ENCODE data around the gene CTU1.

The CTU1 gene

DNA sequence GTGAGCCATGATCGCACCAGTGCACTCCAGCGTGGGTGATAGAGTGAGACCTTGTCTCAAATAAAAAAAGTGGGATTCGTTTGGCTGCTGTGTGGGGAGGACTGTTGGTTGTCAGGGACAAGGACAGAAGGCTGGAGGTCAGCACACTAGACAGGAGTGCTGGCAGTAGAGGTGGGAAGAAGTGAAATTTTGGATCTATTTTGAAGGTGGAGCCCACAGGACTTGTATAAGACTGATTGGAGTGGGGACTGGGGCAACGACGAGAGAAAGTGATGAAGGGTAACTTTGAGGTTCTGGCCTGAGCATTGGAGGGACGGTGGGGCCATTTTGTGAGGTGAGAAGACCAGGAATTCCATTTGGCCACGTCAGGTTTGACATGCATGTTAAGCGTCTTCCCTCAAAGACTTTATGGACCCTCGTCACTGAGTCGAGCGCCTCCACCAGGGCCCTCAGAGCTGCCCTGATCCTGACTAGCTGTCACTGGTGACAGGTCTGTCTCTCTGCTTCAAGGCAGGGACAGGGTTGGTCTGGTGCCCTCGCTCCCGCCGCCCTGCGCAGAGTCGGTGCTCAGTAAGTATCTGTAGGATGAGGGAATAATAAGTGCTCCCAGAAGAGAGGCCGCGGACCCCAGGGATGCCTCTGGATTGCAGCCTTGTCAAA is 673 bp downstream of the CTU1 start:
- Histone ChIP-seq H3K4ac (ENCODE audit: low read length) (no peak overlapping the region), H2BK5ac (ENCODE audit: low read length) (no peak overlapping the region), H3K4me1 (ENCODE audit: control insufficient read depth in 2 of 2, insufficient read depth in 1 of 2, low read depth in 1 of 2, low read length in 2 of 2) (peaks cover 0 to 9% of the 10 kb centered on the region in 2 donors), H3K18ac (ENCODE audit: low read length) (no peak overlapping the region), H3K14ac (ENCODE audit: low read length) (no peak overlapping the region), H2BK12ac (ENCODE audit: low read length) (no peak overlapping the region), H2AFZ (ENCODE audit: low read length) (peak overlapping the region; percentile 80), H2BK15ac (ENCODE audit: low read length) (no peak overlapping the region), H3K9ac (ENCODE audit: low read depth, low read length, poor library complexity) (peak overlapping the region; percentile 88), H3K36me3 (replicated peaks in 1 of 2; ENCODE audit: control insufficient read depth in 2 of 2, insufficient read depth in 2 of 2, low read length in 2 of 2) (peaks cover 2 to 21% of the 10 kb centered on the region in 2 donors), H2AK5ac (ENCODE audit: low read depth, low read length) (no peak overlapping the region), H3K23ac (ENCODE audit: low read depth, low read length, poor library complexity) (peak overlapping the region; percentile 25), H4K91ac (ENCODE audit: low read depth, low read length, poor library complexity) (no peak overlapping the region), H3K4me3 (ENCODE audit: low read length in 2 of 2) (peak overlapping the region; percentile 58 to 90), H3K27me3 (ENCODE audit: control insufficient read depth in 3 of 3, insufficient read depth in 3 of 3, low read depth in 1 of 3, low read length in 3 of 3) (peaks cover 0 to 14% (median 0%) of the 10 kb centered on the region in 3 experiments), H3K27ac (replicated peaks; ENCODE audit: low read length) (no peak overlapping the region), H3K4me2 (ENCODE audit: insufficient read depth, low read length, poor library complexity, severe bottlenecking) (peak overlapping the region; percentile 91), H4K8ac (ENCODE audit: low read depth, low read length) (no peak overlapping the region), H3K9me3 (replicated peaks in 1 of 2; ENCODE audit: control insufficient read depth in 2 of 2, insufficient read depth in 1 of 2, low read depth in 1 of 2, low read length in 2 of 2) (no peaks in the 10 kb centered on the region), H2BK120ac (ENCODE audit: low read depth, low read length) (no peak overlapping the region), H3K79me1 (ENCODE audit: low read depth, low read length) (peaks cover 1% of the 10 kb centered on the region)
- DNase-seq (ENCODE audit: low spot score) = no peak
- no CpG with 5 or more reads among the region's 18 CpGs for WGBS, 2 donors (ENCODE audit: extremely low coverage in 2 of 2, insufficient read length in 2 of 2, insufficient replicate concordance in 1 of 2)

GRCh38 chr19:51103926-51104341 is 4.3 kb downstream of the CTU1 start:
- Histone ChIP-seq H3K23ac (ENCODE audit: low read depth, low read length, poor library complexity) (peak overlapping the region; percentile 14), H3K4me3 (ENCODE audit: low read length in 2 of 2) (no peak overlapping the region), H3K9ac (ENCODE audit: low read depth, low read length, poor library complexity) (peak overlapping the region; percentile 39), H2BK120ac (ENCODE audit: low read depth, low read length) (no peak overlapping the region), H2BK15ac (ENCODE audit: low read length) (no peak overlapping the region), H4K8ac (ENCODE audit: low read depth, low read length) (no peak overlapping the region), H3K27me3 (ENCODE audit: control insufficient read depth in 3 of 3, insufficient read depth in 3 of 3, low read depth in 1 of 3, low read length in 3 of 3) (no peaks in the 10 kb centered on the region), H3K4ac (ENCODE audit: low read length) (no peak overlapping the region), H3K36me3 (replicated peaks in 1 of 2; ENCODE audit: control insufficient read depth in 2 of 2, insufficient read depth in 2 of 2, low read length in 2 of 2) (peaks cover 3 to 47% of the 10 kb centered on the region in 2 donors), H3K27ac (replicated peaks; ENCODE audit: low read length) (no peak overlapping the region), H3K4me2 (ENCODE audit: insufficient read depth, low read length, poor library complexity, severe bottlenecking) (no peak overlapping the region), H2BK5ac (ENCODE audit: low read length) (no peak overlapping the region), H2AFZ (ENCODE audit: low read length) (no peak overlapping the region), H2BK12ac (ENCODE audit: low read length) (no peak overlapping the region), H4K91ac (ENCODE audit: low read depth, low read length, poor library complexity) (no peak overlapping the region), H3K4me1 (ENCODE audit: control insufficient read depth in 2 of 2, insufficient read depth in 1 of 2, low read depth in 1 of 2, low read length in 2 of 2) (peaks cover 0 to 9% of the 10 kb centered on the region in 2 donors), H2AK5ac (ENCODE audit: low read depth, low read length) (no peak overlapping the region), H3K79me1 (ENCODE audit: low read depth, low read length) (peaks cover 1% of the 10 kb centered on the region), H3K9me3 (replicated peaks in 1 of 2; ENCODE audit: control insufficient read depth in 2 of 2, insufficient read depth in 1 of 2, low read depth in 1 of 2, low read length in 2 of 2) (no peaks in the 10 kb centered on the region), H3K14ac (ENCODE audit: low read length) (no peak overlapping the region), H3K18ac (ENCODE audit: low read length) (no peak overlapping the region)
- no peak for DNase-seq (ENCODE audit: low spot score)
- WGBS, 2 donors (ENCODE audit: extremely low coverage in 2 of 2, insufficient read length in 2 of 2, insufficient replicate concordance in 1 of 2) = no CpG with 5 or more reads among the region's 49 CpGs

DNA sequence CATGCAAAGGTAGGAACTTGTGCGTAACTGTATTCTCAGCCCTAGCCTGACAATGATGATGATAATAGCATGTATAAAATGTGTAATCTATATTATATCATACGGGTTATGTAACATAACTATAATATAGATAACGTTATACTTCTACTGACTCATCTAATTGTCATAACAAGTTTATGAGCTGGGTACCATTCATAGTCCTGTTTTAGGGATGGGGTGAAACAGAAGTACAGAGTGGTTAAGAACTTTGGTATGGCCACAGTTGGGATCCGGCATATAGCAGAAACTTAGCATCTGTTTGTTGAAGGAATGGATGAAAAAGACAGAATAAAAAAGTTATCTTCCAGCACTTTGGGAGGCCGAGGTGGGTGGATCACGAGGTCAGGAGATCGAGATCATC is 5.2 kb downstream of the CTU1 start:
- no peak overlapping the region for H3K9ac ChIP-seq (ENCODE audit: low read depth, low read length, poor library complexity)
- H2AFZ ChIP-seq (ENCODE audit: low read length) = no peak overlapping the region

GRCh38 chr19:51101171-51101865 is 6.9 kb downstream of the CTU1 start:
- Histone ChIP-seq H3K27ac (replicated peaks; ENCODE audit: low read length) (no peak overlapping the region), H2AK5ac (ENCODE audit: low read depth, low read length) (no peak overlapping the region), H3K9me3 (replicated peaks in 1 of 2; ENCODE audit: control insufficient read depth in 2 of 2, insufficient read depth in 1 of 2, low read depth in 1 of 2, low read length in 2 of 2) (no peaks in the 10 kb centered on the region), H4K8ac (ENCODE audit: low read depth, low read length) (no peak overlapping the region), H3K9ac (ENCODE audit: low read depth, low read length, poor library complexity) (no peak overlapping the region), H3K4ac (ENCODE audit: low read length) (no peak overlapping the region), H3K14ac (ENCODE audit: low read length) (no peak overlapping the region), H2BK5ac (ENCODE audit: low read length) (no peak overlapping the region), H2AFZ (ENCODE audit: low read length) (no peak overlapping the region), H3K4me1 (ENCODE audit: control insufficient read depth in 2 of 2, insufficient read depth in 1 of 2, low read depth in 1 of 2, low read length in 2 of 2) (no peaks in the 10 kb centered on the region), H3K4me2 (ENCODE audit: insufficient read depth, low read length, poor library complexity, severe bottlenecking) (no peak overlapping the region), H3K23ac (ENCODE audit: low read depth, low read length, poor library complexity) (no peak overlapping the region), H2BK15ac (ENCODE audit: low read length) (no peak overlapping the region), H2BK120ac (ENCODE audit: low read depth, low read length) (no peak overlapping the region), H3K27me3 (ENCODE audit: control insufficient read depth in 3 of 3, insufficient read depth in 3 of 3, low read depth in 1 of 3, low read length in 3 of 3) (no peaks in the 10 kb centered on the region), H2BK12ac (ENCODE audit: low read length) (no peak overlapping the region), H3K79me1 (ENCODE audit: low read depth, low read length) (peaks cover 1% of the 10 kb centered on the region), H3K36me3 (replicated peaks in 1 of 2; ENCODE audit: control insufficient read depth in 2 of 2, insufficient read depth in 2 of 2, low read length in 2 of 2) (peaks cover 6 to 52% of the 10 kb centered on the region in 2 donors), H4K91ac (ENCODE audit: low read depth, low read length, poor library complexity) (no peak overlapping the region), H3K4me3 (ENCODE audit: low read length in 2 of 2) (no peak overlapping the region), H3K18ac (ENCODE audit: low read length) (no peak overlapping the region)
- DNase-seq (ENCODE audit: low spot score) = no peak
- no CpG with 5 or more reads among the region's 5 CpGs for WGBS, 2 donors (ENCODE audit: extremely low coverage in 2 of 2, insufficient read length in 2 of 2, insufficient replicate concordance in 1 of 2)

More for the DNA sequence above, 5.2 kb downstream of the CTU1 start:
- H3K18ac ChIP-seq (ENCODE audit: low read length) = no peak overlapping the region
- H2AK5ac ChIP-seq (ENCODE audit: low read depth, low read length) = no peak overlapping the region
- H3K23ac ChIP-seq (ENCODE audit: low read depth, low read length, poor library complexity) = no peak overlapping the region
- peaks cover 3 to 48% of the 10 kb centered on the region in 2 donors for H3K36me3 ChIP-seq (replicated peaks in 1 of 2; ENCODE audit: control insufficient read depth in 2 of 2, insufficient read depth in 2 of 2, low read length in 2 of 2)
- no peak overlapping the region for H4K8ac ChIP-seq (ENCODE audit: low read depth, low read length)
- DNase-seq (ENCODE audit: low spot score) = no peak
- H3K4me2 ChIP-seq (ENCODE audit: insufficient read depth, low read length, poor library complexity, severe bottlenecking) = no peak overlapping the region
- no peak overlapping the region for H3K14ac ChIP-seq (ENCODE audit: low read length)
- no peak overlapping the region for H4K91ac ChIP-seq (ENCODE audit: low read depth, low read length, poor library complexity)
- no peak overlapping the region for H3K4ac ChIP-seq (ENCODE audit: low read length)
- no peak overlapping the region for H2BK120ac ChIP-seq (ENCODE audit: low read depth, low read length)
- H3K27ac ChIP-seq (replicated peaks; ENCODE audit: low read length) = no peak overlapping the region
- H2BK12ac ChIP-seq (ENCODE audit: low read length) = no peak overlapping the region
- H3K4me3 ChIP-seq (ENCODE audit: low read length in 2 of 2) = no peak overlapping the region
- H3K9me3 ChIP-seq (replicated peaks in 1 of 2; ENCODE audit: control insufficient read depth in 2 of 2, insufficient read depth in 1 of 2, low read depth in 1 of 2, low read length in 2 of 2) = no peaks in the 10 kb centered on the region
- H3K4me1 ChIP-seq (ENCODE audit: control insufficient read depth in 2 of 2, insufficient read depth in 1 of 2, low read depth in 1 of 2, low read length in 2 of 2) = peaks cover 0 to 6% of the 10 kb centered on the region in 2 donors
- peaks cover 1% of the 10 kb centered on the region for H3K79me1 ChIP-seq (ENCODE audit: low read depth, low read length)
- no peak overlapping the region for H2BK15ac ChIP-seq (ENCODE audit: low read length)
- no peaks in the 10 kb centered on the region for H3K27me3 ChIP-seq (ENCODE audit: control insufficient read depth in 3 of 3, insufficient read depth in 3 of 3, low read depth in 1 of 3, low read length in 3 of 3)
- H2BK5ac ChIP-seq (ENCODE audit: low read length) = no peak overlapping the region
- no CpG with 5 or more reads among the region's 7 CpGs for WGBS, 2 donors (ENCODE audit: extremely low coverage in 2 of 2, insufficient read length in 2 of 2, insufficient replicate concordance in 1 of 2)
